Frontal cortex (tissue), 4 donors: ENCODE data around the gene PLCB1. TPM values are rescaled to one million over a fixed set of nuclear protein-coding genes. Genes with fewer than 3 reads are reported as not detected.
"Not testable (repeated sequence)": the region's sequence is repeated elsewhere in the genome, so short reads cannot be mapped to it uniquely, and the experiment has no call there.

Experiments used
- DNase-seq, 2 donors: peaks; one replicate each; pipeline ENCODE4 v3.0.0; 2012; ENCODE audit warnings: low spot score in 2 of 2
- FAIRE-seq: peaks from 2 replicates; lab custom pipeline; 2012; peaks lifted over from hg19 to GRCh38; lab: Jason Lieb, UNC
- total RNA-seq: library from RNA; depleted of rRNA; stranded (reverse); fragments of >200 nt; gene quantifications from one replicate; pipeline ENCODE4 v1.2.3, GENCODE V29; 2014
- donor health status: control.
- donor health status: control.
- donor health status: control.

The PLCB1 gene
- total RNA-seq, 1 donor from 2014 or later = 48.9 TPM

DNA sequence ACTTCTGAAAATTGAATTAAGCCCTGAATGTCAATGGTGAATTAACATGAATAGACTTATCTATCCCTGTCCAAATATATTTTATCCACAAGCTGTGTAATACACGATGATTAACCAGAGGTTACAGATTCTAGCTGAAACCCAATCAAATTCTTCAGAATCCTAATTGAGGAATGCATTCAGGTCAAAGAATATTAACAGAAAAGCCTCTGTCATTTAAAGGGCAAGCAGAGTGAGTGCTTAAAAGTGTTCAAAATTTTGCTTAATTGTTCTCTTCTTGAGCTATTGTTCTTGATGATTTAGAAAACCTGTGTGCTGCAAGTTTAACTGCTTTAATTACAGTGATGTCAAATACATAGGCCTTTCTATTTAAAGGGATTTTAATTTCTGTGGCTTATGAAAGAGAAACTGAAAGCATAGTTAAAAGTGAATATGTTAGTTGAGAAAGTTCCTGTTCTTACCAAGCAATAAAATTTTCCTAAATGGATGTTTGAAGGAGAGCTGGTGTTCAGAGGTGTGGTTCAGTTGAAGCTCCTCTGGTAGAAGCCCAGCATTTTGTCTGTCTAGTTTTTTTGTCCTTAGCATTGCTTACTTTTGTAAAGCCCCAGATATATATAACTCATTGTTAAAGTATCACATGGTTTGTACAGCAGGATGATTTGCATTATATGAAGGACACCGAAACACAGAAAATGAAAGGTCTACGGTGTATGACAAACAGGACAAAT is 470.5 kb downstream of the PLCB1 start:
- DNase-seq = no peak
- no peak for FAIRE-seq

DNA sequence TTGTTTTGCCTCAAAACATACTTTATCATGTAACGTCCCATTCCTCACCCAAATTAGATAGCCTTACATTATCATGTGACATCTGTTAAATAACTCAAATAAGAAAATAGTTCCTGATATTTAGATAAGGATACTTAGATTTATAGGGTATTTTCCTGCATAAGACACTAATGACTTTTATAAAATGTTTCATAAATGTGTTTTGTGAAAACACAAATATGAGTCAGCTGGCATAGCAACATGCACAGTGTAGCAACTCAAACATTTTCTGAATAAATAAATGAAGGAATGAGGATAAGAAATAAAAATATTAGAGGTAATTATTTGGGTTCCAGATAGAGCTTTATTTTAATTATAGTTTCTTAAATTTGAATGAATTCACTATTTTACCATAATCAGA is 476.4 kb downstream of the PLCB1 start:
- DNase-seq = no peak
- FAIRE-seq = no peak

- FAIRE-seq = no peak
- DNase-seq = no peak
Measured at GRCh38 chr20:8616792-8617191, 484.7 kb downstream of the PLCB1 start.

DNA sequence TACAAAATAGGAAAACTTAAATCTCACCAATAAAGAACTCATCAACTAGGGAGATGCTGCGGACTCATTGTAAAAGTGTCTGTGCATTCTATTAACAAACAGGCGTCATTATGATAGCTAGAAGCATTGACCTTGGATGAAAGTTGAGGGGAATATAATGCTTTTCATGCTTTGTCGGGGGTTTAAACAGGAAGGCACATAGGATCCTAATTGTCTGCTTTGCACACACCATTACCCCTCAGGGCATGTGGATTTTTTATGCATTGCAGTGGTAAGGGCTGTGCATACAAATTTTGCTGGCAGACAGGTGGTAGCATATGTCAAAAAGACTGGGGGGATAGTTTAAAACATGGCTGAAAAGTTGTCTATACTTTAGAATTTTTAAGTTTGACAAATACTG is 488.9 kb downstream of the PLCB1 start:
- FAIRE-seq (no peak), DNase-seq (no peak)

DNA sequence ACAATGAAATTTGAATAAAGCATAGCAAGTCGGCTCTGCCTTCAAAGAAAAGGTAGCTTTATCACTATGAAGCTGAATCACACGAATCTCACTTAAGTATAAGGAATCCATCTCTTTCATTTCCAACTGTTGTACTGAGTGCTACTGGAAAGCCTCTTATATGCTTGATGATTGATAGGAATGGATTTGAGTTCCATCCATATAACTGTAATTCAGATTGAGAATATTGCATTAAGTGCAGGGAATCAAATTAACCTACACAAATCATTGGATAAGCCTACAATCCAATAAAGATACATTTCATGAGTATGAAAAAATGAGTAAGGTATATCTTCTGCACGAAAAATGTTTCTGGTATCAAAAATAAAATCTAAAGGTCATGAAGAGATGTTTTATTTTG is 492.0 kb downstream of the PLCB1 start:
- no peak for FAIRE-seq
- DNase-seq = no peak

DNA sequence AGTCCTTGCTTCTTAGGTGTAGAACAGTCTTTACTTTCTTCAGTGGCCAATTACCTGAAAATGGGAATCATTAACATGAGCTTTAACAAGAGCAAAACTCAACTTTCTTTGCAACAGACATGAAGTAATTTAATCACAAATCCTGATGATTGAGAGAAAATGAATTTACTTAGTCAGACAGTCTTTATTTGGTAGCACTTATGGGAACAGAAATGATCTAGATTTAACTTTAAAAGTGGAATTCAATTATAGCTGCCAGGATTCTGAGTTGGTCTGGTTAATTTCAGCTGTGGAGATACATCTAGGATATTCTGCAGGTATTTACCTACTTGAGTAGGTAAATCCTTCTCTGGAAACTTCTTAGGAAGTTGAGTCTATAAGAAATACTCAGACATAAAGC is 492.6 kb downstream of the PLCB1 start:
- FAIRE-seq = no peak
- DNase-seq = no peak

GRCh38 chr20:8627340-8628004 is 495.4 kb downstream of the PLCB1 start:
- no peak for FAIRE-seq
- DNase-seq = no peak

GRCh38 chr20:8631271-8631670 is 499.2 kb downstream of the PLCB1 start:
- DNase-seq (no peak), FAIRE-seq (no peak)

DNA sequence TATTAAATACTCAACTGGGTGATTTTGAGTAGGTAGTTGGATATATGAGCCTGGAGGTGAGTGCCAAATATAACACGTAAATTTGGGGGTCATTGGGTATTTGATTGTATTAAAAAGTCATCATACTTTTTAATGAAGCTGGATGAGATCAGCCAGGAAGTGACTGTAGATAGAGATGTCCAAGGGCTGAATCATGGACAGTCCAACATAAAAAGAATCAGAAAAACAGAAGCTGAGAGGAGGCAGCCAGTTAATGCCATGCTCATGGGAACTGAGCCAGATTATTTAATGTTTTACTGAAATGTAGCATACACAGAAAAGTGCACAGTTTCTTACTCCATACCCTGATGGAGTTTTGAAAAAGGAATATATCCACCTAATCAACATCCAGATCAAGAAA is 501.3 kb downstream of the PLCB1 start:
- FAIRE-seq (no peak), DNase-seq (no peak)

DNA sequence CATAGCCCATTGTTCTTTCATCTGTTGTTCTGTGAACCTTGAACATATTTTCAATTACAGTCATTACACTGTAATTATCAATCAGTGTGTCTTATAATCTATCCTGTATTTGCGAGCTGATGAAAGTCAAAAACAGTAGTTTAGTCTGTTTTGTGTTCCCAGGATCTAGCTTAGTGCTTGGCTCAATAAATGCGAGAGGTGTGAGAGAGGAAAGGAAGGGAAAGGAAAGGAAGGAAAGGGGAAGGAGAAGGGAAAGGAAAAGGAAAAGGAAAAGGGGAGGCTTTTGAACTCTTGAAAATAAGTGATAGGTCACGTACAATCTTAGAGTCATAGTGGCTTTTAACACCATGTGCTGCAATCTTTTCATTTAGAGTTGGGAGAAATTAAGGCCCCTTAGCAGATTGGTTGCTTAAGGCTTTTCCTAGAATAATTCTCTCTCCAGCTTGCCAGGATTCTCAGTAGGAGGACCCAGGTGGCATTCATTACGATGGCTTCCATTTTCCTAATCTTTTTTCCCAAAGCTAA is 503.0 kb downstream of the PLCB1 start:
- DNase-seq (no peak), FAIRE-seq (no peak)

DNA sequence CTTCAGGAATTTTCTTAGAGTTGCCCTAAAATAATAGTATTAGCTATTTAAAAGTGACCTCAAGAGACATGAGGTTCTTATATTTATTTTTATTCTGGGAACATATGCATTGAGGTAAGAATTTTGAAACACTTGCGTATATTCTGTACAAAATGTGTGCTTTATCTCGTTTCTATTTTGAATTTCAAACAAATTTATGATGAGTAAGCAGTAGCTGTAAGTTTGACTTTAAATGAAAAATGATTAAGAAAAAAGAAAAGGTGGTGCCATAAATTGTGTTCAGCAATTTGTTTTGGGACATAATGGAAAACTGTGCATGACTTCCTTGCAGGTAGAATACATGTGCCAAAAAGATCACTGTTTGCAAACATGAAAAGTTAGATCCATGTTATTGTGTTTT is 503.8 kb downstream of the PLCB1 start:
- DNase-seq = no peak

GRCh38 chr20:8639112-8639778 is 507.2 kb downstream of the PLCB1 start:
- no peak for FAIRE-seq
- DNase-seq = no peak

More for the DNA sequence above, 503.8 kb downstream of the PLCB1 start:
- no peak for FAIRE-seq

- no peak for FAIRE-seq
Measured at GRCh38 chr20:8640461-8640860, 508.4 kb downstream of the PLCB1 start.

DNA sequence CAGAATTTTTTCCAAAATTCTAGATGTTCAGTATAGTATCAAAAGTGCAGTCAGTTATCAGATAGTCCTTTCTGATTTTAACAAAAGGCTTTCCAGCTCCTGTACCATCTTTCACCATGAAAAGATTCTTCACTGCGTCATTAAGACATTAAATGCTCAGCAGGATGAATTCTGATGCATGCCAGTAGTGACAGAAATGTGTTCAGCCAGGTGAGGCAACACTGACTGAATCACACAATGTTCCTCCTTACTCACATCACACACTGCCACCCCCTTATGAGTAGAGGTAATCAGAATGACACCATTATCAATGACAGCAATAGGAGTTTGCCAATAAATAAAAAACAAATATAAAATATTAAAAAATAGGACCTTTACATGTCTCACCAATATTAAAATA is 510.2 kb downstream of the PLCB1 start:
- DNase-seq = no peak
- no peak for FAIRE-seq

More at GRCh38 chr20:8640461-8640860, 508.4 kb downstream of the PLCB1 start:
- no peak for DNase-seq

DNA sequence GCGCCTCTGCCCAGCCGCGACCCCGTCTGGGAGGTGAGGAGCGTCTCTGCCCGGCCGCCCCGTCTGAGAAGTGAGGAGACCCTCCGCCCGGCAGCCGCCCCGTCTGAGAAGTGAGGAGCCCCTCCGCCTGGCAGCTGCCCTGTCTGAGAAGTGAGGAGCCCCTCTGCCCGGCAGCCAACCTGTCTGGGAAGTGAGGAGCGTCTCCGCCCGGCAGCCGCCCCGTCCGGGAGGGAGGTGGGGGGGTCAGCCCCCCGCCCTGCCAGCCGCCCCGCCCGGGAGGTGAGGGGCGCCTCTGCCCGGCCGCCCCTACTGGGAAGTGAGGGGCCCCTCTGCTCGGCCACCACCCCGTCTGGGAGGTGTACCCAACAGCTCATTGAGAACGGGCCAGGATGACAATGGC is 512.4 kb downstream of the PLCB1 start:
- FAIRE-seq = not testable (repeated sequence)

DNA sequence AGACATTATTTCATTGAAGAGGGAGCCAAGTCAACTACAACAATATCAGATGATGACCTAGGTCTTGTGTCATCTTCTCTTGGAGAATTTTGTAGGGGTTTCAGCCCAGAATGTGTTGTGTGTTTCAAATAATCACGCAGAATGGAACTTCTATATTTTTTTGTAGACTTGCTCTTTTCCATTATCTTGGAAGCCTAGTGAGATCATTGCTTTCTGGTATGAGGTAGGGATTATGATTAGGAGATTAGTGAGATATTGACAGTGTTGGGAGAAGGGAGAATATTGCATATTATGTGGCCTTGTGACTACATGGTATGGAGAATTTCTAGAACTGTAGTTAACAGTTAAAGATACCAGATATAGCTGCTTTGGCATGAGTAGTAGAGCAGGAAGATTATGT is 513.3 kb downstream of the PLCB1 start:
- FAIRE-seq (no peak), DNase-seq (no peak)

More for the DNA sequence above, 512.4 kb downstream of the PLCB1 start:
- DNase-seq = not testable (repeated sequence)

GRCh38 chr20:8646033-8646441 is 514.0 kb downstream of the PLCB1 start:
- no peak for FAIRE-seq

DNA sequence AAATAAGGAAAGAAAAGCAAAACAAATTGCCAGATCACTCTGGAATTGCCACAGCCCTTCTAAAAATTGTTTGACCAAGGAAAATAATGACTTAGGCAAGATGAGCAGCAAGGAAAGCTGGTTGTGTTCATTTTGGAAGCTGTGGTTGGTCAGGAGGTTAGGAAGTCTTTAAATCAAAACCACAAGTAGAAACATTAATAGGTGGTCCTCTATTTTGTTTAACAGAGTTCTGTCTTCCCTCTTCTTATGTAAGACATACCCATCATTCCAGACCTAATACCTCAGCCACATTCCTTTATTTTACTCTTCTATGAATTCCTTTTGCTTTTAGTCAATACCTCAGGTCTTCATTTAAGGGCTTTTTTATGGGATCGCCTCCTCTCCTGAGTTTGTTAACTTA is 514.6 kb downstream of the PLCB1 start:
- FAIRE-seq = no peak
- no peak for DNase-seq

More at GRCh38 chr20:8646033-8646441, 514.0 kb downstream of the PLCB1 start:
- no peak for DNase-seq

DNA sequence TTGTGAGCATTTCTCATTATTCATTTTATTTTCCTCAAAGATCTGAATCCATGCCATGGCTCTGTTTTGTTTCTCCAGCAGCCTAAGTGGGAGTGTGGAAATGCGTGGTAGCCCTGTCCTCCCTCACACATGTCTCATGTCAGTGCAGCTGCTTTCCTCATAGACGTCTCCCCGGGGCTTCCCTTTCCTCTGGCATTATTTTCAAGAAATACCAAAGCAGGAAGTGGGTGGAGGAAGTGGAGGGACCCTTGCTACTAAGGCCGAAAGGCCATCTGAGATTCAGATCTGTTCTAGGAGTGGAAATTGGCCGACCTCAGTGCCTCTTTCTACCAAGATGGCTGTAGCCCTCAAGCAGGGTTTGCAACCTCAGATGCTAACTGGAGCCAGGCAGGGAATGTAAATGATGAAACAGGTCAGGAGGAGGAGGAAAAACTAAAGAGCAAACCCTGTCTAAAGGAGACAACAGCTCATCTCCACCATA is 515.9 kb downstream of the PLCB1 start:
- DNase-seq = no peak
- no peak for FAIRE-seq

- no peak for FAIRE-seq
- DNase-seq = no peak
Measured at GRCh38 chr20:8648466-8648865, 516.4 kb downstream of the PLCB1 start.

DNA sequence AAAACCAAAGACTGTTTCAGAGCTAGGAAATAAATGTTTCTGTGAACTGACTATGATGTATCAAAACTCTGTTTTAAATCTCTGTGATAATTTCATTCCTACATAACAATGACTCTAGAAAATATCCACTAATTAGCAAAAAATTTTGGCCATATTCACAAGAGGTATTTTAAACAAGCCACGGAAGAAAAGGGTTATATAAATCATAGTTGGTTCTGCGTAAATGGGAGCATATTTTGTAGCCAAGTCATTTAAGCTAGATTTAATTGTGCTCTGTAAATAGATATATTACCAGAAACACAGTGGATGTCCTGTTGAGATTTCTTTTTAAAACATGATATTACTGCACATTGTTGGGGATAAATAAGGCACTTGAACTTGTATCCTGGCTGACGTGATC is 520.3 kb downstream of the PLCB1 start:
- FAIRE-seq = no peak

More for the DNA sequence above, 520.3 kb downstream of the PLCB1 start:
- no peak for DNase-seq
